Measurements from ENCODE around the gene PLXNB3.
"Not testable (repeated sequence)": the region's sequence is repeated elsewhere in the genome, so short reads cannot be mapped to it uniquely, and the experiment has no call there.

PLXNB3 gene

DNA sequence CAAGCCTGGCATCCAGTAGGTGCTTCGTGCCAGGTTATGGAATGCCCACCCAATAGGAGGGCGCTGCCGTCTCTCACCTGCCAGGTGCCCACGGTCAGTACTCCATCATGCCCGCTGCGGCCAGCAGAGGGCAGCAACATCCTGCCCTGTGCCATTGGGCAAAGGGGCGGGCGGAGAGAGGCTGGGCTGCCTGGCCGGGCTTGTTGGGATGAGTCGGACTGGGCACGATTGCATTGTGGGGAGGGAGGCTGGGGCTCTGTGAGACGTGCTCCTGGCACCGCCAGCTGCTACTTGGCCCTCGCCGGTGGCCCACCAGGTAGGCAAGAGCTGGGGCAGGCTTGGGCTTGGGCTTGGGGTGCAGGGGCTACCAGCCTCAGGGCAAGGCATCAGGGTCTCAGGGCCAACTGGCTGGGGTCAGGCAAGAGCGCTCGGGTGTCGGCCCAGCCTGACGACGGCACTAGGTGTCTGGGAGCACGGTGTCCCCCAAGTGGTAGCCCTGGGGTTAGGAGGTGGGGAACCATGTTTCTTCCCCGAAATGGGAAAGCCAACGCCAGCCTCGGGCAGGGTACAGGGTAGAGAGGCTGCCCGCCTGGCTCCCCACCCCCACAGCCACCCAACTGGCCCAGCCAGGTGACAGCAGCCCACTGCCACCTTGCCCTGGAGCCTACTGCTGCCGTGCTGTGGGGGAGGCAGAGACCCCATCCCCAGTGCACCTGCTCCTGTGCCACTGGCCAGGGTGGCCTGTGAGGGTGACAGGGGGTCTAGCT is at the start of gene PLXNB3:
Gene PLXNB3 (plus strand): TSS at position 261 of the 767 bp plus-strand sequence. CDS start 1,287 bp downstream, outside the sequence.
- DNase-seq, result peak; percentile 92

DNA sequence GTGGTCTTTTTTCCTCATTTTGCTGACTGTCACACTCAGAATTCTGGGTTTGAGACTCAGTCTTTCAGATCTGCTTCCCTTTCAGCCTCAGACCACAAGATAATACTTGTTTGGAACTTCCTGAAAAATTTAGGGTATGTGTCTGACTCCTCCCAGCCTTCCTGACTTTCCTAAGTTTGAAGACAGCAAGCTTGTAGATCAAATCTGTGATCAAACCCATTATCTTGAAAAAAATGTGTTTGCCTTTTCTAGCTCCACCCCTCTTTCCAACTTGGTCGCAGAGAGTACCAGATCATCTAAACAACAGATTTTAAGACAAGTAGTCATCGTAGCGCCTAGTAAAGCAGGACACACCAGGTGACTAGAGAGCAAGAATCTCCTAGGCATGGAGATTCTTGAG is 49.8 kb upstream of the PLXNB3 start:
- DNase-seq, result no peak

DNA sequence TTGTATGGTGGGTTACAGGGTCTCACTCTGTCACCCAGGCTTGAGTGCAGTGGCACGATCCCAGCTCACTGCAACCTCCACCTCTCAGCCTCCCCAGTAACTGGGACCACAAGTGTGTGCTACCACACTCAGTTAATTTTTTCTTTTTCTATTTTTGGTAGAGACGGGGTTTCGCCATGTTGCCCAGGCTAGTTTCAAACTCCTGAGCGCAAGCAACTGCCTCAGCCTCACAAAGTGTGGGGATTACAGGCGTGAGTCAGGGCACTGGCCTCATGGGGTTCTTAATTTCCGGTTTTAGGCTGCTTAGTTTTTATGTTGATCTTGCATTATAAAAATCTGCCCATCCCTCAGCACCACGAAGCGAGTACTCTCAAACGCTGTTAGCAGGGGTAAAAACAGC is 46.6 kb upstream of the PLXNB3 start:
- no peak for DNase-seq

DNA sequence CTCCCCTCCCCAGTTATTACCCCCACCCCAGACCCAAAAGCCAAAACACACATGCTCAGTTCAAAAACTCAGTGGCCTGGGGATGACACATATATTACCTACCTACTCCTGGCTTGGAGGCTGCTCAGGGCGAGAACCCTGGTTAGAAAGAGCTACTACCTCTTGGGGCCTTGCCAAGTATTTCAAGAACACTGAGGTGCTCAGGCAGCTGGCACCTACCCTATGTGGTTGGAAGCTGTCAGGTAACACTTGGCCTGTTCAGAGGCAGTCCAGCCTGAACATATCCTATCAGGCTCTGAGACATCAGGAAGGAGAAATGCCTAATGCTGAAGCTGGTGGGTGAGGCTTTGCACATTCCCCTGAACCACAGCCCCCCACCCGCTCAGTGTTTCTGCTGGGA is 44.8 kb upstream of the PLXNB3 start:
- no peak for DNase-seq

DNA sequence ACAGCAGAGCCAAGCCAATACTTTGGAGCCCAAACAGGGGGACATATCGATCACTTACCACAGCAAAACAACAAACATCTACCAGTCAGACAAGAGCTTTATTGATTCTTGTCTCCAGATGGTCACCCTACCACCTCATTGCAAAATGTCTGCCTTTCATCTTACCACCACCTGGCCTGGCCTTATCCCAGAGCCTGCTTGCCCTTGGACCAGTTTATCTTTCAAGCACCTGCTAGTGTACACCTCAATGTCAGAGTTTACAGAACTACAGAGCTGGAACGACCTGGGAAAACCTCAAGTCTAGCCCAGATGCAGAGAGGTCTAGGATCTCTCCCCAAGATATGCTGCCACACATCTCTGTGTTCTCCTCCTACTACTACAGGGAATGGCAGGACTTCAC is 44.3 kb upstream of the PLXNB3 start:
- no peak for DNase-seq

DNA sequence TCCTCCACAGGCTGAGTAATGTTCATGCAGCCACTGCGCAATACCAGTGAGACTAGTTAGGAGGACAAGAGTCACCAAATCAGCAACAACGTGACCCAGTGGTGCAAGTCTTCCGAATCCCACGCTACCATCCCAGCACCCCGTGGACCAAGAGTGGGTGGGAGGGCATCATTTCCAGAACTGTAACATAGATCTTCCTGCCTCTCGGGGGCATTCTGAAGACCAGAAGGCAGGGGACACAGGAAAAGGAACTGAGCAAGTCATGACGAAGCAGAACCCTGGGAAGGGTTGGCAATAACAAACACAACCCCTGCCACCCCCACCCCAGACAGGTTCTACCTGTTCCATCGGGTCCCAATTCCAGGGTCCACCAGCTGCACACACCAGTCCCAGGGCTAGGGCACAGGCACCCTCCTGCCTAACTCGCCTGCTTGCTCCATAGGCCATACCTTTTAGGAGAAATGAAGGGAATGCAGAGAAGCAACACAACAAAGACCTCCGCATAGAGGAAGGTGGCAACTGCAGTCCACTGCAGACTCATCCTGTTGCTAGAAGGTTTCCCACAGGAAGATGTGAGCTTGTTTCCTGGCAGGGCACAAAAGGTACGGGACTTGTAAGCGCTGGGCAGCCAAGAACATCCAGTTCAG is 41.2 kb upstream of the PLXNB3 start:
- DNase-seq, result peak; percentile 52

DNA sequence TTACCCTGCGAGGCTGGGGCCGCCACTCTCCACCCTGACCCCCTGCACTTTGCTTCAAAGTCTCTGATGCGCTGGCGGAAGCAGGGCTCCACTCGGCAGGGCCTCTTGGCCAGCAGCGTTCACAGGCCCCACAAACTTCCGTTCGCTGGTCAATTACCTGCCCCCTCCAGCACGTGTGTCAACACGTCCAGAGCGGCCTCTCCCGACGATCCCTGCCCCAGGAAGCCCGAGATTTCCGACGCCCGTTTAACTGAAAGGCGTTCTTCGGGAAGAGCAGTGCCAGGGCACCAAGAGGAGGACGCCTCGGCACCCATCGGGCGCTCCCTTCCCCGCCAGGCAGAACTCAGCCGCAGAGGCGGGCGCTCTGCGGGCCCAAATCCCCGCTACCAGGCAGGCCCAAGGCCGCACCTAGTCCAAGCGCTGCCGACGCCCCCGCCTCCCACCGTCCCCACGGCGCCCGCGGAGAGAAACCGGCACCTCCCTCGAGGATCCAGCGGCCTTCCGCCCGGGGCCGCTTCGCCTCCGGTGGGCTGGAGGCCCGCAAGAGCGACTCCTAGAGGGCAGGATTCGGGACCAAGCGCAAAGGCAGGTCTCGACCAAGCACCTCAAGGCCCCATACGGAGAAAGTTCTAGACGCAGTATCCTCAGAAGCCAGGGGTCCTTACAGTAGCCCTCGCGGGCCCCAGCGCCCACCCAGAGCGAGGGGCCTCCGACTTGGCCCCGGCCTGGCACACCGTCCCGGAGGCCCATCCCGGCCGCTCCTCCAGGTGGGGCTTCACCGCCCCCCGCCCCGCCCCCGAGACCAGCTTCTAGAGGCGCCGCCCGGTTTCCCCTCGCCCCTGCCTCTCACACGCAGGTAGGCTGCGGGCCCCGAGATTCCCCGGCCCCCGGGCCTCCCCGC is 40.4 kb upstream of the PLXNB3 start:
- peak; percentile 83 for DNase-seq

DNA sequence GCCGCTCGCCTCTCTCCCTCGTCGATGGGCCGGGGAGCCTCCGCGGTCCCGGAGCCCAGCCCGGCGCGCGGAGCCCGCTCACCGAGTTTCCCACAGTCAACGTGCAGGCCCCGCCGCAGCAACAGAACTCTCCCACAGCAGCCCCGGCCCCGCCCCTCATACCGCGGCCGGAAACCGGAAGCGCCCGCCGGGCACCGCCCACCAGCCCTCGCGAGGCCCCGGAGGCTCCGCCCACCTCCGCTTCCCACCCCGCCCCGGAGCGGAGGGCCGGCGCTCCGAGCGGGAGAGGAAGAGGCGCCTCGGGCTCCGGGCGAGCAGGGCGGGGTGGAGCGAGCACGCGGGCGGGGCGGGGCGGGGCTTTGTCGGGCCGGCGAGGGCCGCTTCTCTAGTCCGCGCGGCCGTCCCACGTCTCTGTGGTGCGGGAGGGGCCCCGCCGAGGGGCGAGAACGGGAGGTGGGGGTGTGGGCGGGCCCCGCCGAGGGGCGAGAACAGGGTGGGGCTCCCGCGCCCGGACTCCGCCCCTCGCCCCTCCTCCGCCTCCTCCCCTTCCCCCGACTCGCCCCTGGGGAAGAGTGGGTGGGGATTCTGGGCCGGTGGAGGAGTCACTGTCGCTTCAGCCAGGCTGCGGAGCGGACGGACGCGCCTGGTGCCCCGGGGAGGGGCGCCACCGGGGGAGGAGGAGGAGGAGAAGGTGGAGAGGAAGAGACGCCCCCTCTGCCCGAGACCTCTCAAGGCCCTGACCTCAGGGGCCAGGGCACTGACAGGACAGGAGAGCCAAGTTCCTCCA is 39.6 kb upstream of the PLXNB3 start, which contains the start of the genes ABCD1 and BCAP31:
Gene ABCD1 (plus strand): TSS at position 605 of the 787 bp plus-strand sequence. CDS start 411 bp downstream, outside the sequence.
Gene BCAP31 (minus strand): TSS at position 136 of the 787 bp plus-strand sequence. CDS start 1,143 bp downstream, outside the sequence.
- DNase-seq, result peak; percentile 96

DNA sequence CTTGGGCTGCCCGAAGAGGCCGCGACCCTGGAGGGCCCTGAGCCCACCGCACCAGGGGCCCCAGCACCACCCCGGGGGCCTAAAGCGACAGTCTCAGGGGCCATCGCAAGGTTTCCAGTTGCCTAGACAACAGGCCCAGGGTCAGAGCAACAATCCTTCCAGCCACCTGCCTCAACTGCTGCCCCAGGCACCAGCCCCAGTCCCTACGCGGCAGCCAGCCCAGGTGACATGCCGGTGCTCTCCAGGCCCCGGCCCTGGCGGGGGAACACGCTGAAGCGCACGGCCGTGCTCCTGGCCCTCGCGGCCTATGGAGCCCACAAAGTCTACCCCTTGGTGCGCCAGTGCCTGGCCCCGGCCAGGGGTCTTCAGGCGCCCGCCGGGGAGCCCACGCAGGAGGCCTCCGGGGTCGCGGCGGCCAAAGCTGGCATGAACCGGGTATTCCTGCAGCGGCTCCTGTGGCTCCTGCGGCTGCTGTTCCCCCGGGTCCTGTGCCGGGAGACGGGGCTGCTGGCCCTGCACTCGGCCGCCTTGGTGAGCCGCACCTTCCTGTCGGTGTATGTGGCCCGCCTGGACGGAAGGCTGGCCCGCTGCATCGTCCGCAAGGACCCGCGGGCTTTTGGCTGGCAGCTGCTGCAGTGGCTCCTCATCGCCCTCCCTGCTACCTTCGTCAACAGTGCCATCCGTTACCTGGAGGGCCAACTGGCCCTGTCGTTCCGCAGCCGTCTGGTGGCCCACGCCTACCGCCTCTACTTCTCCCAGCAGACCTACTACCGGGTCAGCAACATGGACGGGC is 38.8 kb upstream of the PLXNB3 start:
- peak; percentile 80 for DNase-seq

DNA sequence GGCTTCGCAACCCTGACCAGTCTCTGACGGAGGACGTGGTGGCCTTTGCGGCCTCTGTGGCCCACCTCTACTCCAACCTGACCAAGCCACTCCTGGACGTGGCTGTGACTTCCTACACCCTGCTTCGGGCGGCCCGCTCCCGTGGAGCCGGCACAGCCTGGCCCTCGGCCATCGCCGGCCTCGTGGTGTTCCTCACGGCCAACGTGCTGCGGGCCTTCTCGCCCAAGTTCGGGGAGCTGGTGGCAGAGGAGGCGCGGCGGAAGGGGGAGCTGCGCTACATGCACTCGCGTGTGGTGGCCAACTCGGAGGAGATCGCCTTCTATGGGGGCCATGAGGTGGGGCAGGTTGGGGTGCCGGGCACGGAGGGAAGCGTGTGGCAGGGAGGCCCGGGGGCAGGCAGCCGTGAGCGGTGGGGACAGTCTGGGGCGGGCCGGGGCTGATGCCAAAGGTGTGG is 38.2 kb upstream of the PLXNB3 start:
- no peak for DNase-seq

DNA sequence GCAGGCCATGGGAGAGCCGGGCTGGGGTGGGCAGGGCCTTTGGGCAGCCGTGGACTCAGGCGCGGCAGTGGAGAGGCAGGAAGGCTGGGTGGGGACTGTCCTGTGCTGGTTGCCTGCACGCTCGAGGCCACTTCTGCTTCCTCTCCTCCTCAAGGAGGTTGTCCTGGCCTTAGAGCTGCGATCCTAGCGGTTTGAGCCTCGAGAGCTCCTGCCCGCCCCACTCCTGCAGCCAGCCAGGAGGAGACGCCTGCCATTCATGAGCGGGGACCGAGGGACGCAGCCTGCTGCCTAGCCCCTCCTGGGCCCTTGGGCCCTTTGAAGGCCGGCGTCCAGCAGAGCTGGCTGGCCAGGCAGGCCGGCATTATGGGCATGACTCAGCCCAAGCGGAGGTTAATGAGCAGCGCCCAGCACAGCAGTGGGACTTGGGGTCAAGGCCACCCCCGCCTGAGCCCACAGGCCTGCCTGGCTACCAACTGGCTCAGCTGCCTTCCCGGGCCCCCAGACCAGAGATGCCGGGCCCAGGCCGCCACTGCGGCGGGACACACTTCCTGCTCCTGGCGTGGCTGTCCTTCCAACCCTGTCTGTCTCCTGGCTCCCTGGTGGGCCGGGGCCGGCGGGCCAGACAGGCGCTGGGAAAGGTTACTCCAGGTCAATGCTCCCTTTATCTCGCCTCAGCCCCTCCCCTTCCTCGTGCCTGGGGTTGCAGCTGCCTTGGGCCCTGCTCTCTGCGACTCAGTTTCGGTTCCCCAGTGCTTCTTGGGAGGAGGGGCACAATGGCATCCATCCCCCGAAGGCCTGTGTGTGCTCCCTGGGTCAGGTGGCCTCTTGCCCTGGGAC is 37.5 kb upstream of the PLXNB3 start:
- peak; percentile 73 for DNase-seq

DNA sequence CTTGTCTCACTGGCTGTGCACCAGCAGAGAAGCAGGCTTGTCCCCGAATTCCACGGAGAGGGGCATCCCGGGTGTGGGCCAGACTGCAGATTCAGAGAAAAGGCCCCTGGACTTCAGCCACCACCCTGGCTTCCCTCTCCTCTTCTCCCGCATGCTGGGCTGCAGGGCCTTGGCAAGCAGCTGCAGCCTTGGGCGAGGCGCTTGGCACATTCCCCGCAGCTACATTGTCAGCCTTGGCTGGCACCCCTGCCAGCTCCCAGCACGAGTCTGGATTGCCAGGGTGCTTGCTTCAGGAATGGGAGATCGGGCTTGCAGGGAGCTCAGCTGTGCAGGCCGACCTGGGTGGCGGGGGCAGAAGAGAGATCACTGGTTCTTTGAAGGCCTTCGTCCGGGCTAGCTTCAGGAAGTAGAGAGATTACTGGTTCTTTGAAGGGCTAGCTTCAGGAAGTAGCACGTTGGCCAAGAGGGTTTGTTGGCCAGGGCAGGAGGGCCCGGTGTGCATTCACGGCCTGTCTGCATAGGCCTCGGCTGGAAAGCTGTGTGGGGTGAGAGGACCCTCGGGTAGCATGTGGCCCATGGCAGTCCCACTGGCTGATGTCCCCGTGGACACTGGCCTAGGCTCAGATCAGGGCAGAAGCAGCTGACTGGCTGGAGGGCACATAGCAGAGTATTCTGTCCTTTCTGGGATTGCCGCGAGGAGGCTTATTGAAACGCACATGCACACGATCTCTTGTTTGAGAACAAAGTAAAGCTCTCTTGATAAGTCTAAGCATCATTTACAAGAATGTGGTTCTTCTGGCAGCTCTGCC is 36.7 kb upstream of the PLXNB3 start:
- DNase-seq, result peak; percentile 40

DNA sequence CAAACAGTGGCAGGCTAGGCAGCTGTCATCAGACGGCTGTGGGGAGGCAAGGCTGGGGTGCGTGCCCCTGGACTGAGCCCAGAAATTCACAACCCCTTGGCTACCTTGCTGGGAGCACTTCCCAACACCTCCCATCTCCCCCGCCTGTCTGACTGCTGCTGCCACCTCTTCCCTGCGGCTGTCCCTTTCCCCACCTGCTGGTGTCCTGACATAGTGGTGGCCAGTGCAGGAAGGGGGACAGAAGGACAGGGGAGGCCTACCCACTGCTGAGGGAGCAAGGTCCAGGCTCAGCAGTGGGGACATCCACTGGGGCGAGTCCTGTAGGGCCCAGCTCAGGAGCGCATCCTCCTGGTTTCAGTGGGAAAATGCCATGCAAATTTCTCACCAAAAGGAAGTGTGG is 36.0 kb upstream of the PLXNB3 start:
- no peak for DNase-seq

DNA sequence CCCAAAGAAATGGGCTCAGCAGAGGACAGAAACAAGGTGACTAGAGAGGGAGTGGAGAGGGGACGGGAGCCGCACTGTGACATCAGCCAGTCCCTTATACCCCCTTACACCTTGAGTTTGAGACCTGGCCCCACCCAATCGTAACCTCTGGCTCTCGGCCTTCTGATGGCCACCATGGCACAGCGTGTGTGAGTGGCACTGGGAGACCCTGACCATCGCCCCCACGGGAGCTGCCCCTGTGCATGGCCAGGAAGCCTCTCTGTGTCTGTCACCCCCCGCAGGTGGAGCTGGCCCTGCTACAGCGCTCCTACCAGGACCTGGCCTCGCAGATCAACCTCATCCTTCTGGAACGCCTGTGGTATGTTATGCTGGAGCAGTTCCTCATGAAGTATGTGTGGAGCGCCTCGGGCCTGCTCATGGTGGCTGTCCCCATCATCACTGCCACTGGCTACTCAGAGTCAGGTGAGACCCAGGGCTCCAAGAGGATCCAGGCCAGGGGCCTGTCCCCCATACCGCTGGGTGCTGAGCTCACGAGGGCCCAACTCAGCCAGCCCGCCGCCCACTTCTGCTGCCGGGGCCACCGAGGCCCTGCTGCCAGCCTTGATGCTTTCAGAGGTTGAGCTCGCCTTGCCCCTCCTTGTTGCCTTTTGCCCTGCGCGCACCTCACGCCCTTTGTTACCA is 35.0 kb upstream of the PLXNB3 start:
- no peak for DNase-seq

DNA sequence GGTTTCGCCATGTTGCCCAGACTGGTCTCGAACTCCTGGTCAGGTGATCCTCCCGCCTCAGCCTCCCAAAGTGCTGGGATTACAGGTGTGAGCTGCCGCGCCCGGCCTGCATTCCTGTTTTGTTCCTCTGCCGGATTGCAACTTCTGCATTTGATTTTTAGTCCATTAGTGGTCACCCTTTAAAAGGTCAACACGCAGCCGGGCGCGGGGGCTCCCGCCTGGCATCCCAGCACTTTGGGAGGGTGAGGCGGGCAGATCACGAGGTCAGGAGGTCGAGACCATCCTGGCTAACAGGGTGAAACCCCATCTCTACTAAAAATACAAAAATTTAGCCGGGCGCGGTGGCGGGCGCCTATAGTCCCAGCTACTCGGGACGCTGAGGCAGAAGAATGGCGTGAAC is 33.9 kb upstream of the PLXNB3 start:
- DNase-seq, result not testable (repeated sequence)

DNA sequence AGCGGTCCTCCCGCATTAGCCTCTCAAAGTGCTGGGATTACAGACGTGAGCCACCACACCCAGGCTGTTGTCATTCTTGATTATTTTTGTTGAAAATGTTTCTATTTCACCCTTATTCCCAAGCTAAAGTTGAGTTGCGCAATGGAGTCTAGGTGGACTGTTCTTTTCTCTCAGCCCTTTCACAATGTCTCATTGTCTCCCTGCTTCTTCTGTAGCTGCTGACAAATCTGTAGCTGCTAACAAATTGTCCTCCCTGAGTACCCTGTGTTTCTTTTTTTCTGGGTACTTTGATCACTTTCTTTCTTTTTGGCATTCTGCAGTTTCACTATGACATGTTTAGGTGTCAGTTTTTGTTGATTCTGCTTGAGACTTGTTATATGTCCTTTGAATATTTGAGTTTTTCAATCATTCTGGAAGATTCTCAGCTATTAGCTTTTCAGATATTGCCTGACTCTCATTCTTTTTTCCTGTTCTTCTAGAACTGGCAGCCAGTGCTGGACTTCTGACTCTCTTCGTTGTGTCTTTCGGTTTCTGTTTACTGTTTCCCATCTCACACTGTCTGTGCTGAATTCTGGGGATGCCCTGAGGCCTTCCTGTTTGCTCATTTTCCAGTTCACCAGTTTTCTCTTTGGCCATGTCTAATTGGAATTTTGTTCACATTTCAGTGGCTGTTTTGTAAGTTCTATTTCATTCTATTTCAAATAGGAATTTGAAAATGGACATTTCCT is 32.8 kb upstream of the PLXNB3 start:
- no peak for DNase-seq

DNA sequence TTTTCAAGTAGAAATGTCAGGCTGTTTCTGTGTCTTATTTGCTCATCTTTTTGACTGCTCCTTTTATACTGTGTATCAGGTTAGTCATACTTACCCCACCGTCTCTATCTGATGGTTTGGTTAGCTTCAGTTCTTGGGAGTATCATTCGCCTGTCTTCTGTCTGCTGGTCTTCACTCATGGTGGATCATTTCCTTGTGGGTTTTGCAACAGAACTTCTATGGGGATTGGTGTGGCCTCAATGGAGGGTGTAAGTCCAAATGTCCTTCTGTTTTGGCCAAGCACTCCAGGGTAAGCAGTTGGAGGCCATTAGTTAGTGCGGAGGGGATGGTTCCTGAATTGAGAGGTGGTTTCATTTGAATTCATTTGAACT is 32.2 kb upstream of the PLXNB3 start:
- no peak for DNase-seq

DNA sequence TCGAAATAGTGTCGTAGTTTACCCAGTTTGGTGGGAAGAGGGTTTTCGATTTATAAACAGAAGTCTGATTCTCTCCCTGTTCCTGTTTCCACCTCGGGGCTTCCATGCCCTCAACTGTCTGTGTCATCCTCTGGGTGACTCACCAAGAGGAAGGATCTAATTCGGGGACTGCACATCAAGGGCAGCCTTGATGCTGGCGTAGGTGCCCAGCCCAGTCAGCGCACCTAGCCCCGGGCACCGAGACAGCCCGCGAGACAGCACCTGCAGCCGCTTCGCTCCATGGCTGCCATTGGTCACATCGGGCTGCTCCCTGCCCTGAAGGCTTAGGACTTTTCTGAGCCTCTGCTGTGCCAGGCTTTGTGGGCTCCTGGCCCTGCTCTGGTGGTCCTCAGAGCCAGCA is 31.6 kb upstream of the PLXNB3 start:
- DNase-seq, result no peak

All from DMS53 (cell line).